GM19023 (cell line): ENCODE measurements around the gene MOBP.

Experiments used
- ATAC-seq: cut with Tn5 transposase; IDR thresholded peaks from one replicate; pipeline ENCODE4 v1.9.1; 2021; ENCODE audit warnings: mild to moderate bottlenecking, moderate library complexity; ENCODE audit not compliant: unreplicated experiment

MOBP gene

DNA sequence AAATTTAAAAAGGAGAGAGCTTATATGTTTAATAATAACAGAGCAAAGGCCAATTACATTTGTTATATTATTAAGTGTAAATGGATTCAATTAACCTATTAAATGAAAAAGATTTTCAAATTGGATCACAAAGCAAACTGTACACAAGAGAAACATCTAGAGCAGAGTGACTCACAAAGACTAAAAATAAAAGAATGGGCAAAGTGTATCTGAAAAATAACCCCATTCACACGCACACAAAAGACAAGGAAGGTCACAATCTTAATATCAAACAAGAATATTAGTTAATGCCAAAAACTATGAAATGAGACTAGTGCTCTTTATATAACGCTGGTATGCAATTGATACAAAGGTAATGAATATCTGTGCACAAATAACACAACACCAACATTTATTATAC lies 65.7 kb downstream of the MOBP start:
- ATAC-seq: no peak

GRCh38 chr3:39540162-39540921 lies 72.9 kb downstream of the MOBP start:
- ATAC-seq: no peak

DNA sequence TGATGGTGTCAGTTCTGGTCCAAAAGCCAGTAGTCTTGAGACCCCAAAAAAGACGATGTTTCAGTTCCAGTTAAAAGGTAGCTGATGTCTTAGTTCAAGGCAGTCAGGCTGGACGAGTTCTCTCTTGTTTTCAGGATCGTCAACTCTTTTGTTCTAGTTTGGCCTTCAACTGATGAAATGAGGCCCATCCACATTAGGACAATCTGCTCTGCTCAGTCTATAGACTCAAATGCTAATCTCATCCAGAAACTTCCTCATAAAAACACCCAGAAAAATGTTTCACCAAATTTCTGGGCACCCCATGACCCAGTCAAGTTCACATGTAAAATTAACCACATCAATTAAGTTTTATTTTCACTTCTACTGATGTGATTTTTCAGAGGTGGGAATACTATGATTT lies 74.0 kb downstream of the MOBP start:
- ATAC-seq: no peak

GRCh38 chr3:39541917-39542329 lies 74.4 kb downstream of the MOBP start:
- no peak for ATAC-seq

- ATAC-seq: no peak
These were observed 75.1 kb downstream of the MOBP start for GRCh38 chr3:39542588-39542988.

GRCh38 chr3:39548282-39548681 lies 80.8 kb downstream of the MOBP start:
- ATAC-seq: no peak

DNA sequence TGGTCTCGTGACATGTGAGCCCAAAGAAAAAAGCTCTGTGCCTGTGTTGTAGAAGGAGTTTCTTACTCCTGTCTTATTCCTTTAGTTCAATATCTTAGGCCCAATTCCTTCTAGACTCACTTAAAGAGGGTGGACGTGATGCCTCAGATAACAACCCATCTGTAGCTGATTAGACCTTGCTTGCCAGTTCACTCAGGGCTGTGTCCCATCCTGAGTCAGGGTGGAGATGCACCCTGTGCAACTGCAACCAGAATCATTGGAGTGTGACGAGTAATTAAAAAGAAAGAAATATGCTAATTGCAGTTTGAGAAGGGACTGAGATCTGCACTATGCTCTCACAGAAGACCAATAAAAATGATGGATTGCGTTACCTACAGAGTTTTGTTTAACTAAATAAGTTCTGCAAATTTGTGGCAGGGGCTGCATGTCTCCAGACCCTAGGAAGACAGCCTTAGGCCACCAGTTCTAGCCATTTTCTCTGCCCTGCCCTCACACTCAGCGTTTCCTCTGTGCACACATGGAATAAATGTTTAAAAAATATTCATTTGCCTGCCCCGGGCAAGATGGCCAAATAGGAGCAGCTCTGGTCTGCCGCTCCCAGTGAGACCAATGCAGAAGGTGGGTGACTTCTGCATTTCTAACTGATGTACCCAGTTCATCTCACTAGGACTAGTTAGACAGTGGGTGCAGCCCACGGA lies 83.0 kb downstream of the MOBP start:
- ATAC-seq: no peak
